HepG2 (cell line): ENCODE measurements around the gene STAT6. TPM values are rescaled to one million over a fixed set of nuclear protein-coding genes. Genes with fewer than 3 reads are reported as not detected.

Experiments
- ATAC-seq: fragments of 200-7000 bp; cut with Tn5 transposase; 3 replicates; pipeline ENCODE4 v1.9.1; 2020; ENCODE audit warnings: mild to moderate bottlenecking, moderate library complexity
- BruUV-seq: library from RNA; stranded (reverse); fragments of 400-500 nt; replicated peaks from 2 replicates; lab custom pipeline; 2021; lab: Mats Ljungman, UMichigan
- CTCF ChIA-PET: fragments of 300-600 bp; formaldehyde crosslinking; extraction: SDS; loops from one replicate; lab custom pipeline; 2021; ENCODE audit warnings: low total read pairs, inconsistent platforms, low intra/inter-chr PET ratio; lab: Yijun Ruan, JAX
- POLR2A ChIA-PET: fragments of 350-600 bp; sonication (Branson Sonifier 250); formaldehyde crosslinking; loops from one replicate; lab custom pipeline; 2020; ENCODE audit warnings: antibody characterized with exemption, inconsistent platforms; lab: Yijun Ruan, JAX
- DNase-seq: peaks from one replicate; pipeline ENCODE4 v3.0.0-alpha.2; 2015; ENCODE audit warnings: low spot score
- FAIRE-seq: peaks from 3 replicates; lab custom pipeline; 2011; peaks lifted over from hg19 to GRCh38; lab: Jason Lieb, UNC
- H2AFZ ChIP-seq: one replicate; pipeline ENCODE4 v1.6.1; 2011; ENCODE audit warnings: low read length, inconsistent platforms
- H3K27ac ChIP-seq: fragments of 300-600 bp; 3 replicates; pipeline ENCODE4 v1.8.0; 2011; ENCODE audit warnings: mixed run types, mild to moderate bottlenecking, mixed read lengths, low read length, inconsistent platforms; ENCODE audit not compliant: insufficient read depth; ENCODE audit errors: extremely low read length
- H3K27me3 ChIP-seq, 2 experiments: fragments of 200-600 bp in 1 of 2; 2 replicates in 1 of 2; 3 replicates in 1 of 2; pipeline versions ENCODE4 v1.6.0 to v1.8.0; 2011; ENCODE audit warnings: low read length in 2 of 2, mild to moderate bottlenecking in 2 of 2, moderate library complexity in 2 of 2, inconsistent platforms in 1 of 2; ENCODE audit not compliant: insufficient read depth in 2 of 2, control insufficient read depth in 1 of 2
- H3K36me3 ChIP-seq, 2 experiments: fragments of 200-600 bp in 1 of 2; replicated peaks in 1 of 2; 2 replicates in 1 of 2; 3 replicates in 1 of 2; pipeline versions ENCODE4 v1.5.1 to v1.8.0; 2011; ENCODE audit warnings: low read length in 2 of 2, inconsistent platforms in 1 of 2; ENCODE audit not compliant: insufficient read depth in 2 of 2, control insufficient read depth in 1 of 2
- H3K4me1 ChIP-seq: 2 replicates; pipeline ENCODE4 v1.5.1; 2012; ENCODE audit warnings: low read length, inconsistent platforms; ENCODE audit not compliant: insufficient read depth
- H3K4me2 ChIP-seq: 2 replicates; pipeline ENCODE4 v1.6.0; 2011; ENCODE audit warnings: low read depth, low read length, inconsistent platforms
- H3K4me3 ChIP-seq, 3 experiments: fragments of 200-600 bp in 1 of 3; sonication (generic), shearing (Covaris generic) in 1 of 3; replicated peaks in 1 of 3; 2 replicates each; pipeline ENCODE4 v1.5.1; 2011 to 2016; ENCODE audit warnings: low read length in 3 of 3, inconsistent platforms in 2 of 3, low read depth in 2 of 3, mild to moderate bottlenecking in 2 of 3, control low read depth in 1 of 3, mixed read lengths in 1 of 3; ENCODE audit not compliant: insufficient read depth in 1 of 3
- H3K79me2 ChIP-seq: one replicate; pipeline ENCODE4 v1.6.1; 2011; ENCODE audit warnings: low read length, inconsistent platforms; ENCODE audit not compliant: insufficient read depth
- H3K9ac ChIP-seq: 2 replicates; pipeline ENCODE4 v1.6.0; 2011; ENCODE audit warnings: mild to moderate bottlenecking, low read depth, low read length, inconsistent platforms; ENCODE audit not compliant: insufficient read depth
- H3K9me3 ChIP-seq: 2 replicates; pipeline ENCODE4 v1.5.1; 2012; ENCODE audit warnings: mild to moderate bottlenecking, low read length
- H4K20me1 ChIP-seq: 2 replicates; pipeline ENCODE4 v1.6.0; 2011; ENCODE audit warnings: inconsistent platforms, mild to moderate bottlenecking, low read length, moderate library complexity; ENCODE audit not compliant: insufficient read depth
- AGO2 ChIP-seq: fragments of 200-400 bp; formaldehyde crosslinking; optimal IDR thresholded peaks from 2 replicates; pipeline ENCODE3; 2017; ENCODE audit warnings: mild to moderate bottlenecking, low read depth, low read length, moderate library complexity
- DMAP1 ChIP-seq: IDR thresholded peaks from 2 replicates; pipeline ENCODE4 v1.6.1; 2016
- DNMT3B ChIP-seq: conservative IDR thresholded peaks from 2 replicates; pipeline ENCODE4 v1.6.1; 2016; ENCODE audit warnings: missing biosample characterization, control low read depth
- HMGXB4 ChIP-seq, 2 experiments: sonication (generic) in 1 of 2; formaldehyde crosslinking in 1 of 2; IDR thresholded peaks; 2 replicates each; pipeline versions ENCODE4 v1.4.0 to v1.6.1; 2018 to 2020; ENCODE audit warnings: missing genetic modification reagents in 2 of 2, borderline replicate concordance in 1 of 2, low read depth in 1 of 2, mild to moderate bottlenecking in 1 of 2, missing biosample characterization in 1 of 2
- HOXA5 ChIP-seq: sonication (generic); formaldehyde crosslinking; IDR thresholded peaks from 2 replicates; pipeline ENCODE4 v1.4.0; 2020; ENCODE audit warnings: missing genetic modification reagents
- KDM4B ChIP-seq: sonication (generic); formaldehyde crosslinking; IDR thresholded peaks from 2 replicates; pipeline ENCODE4 v1.4.0; 2020; ENCODE audit warnings: missing genetic modification reagents
- MLLT10 ChIP-seq: sonication (generic); formaldehyde crosslinking; IDR thresholded peaks from 2 replicates; pipeline ENCODE4 v1.4.0; 2020; ENCODE audit warnings: missing genetic modification reagents
- PATZ1 ChIP-seq: sonication (generic); formaldehyde crosslinking; IDR thresholded peaks from 2 replicates; pipeline ENCODE4 v1.4.0; 2020; ENCODE audit warnings: missing genetic modification reagents
- SNAPC2 ChIP-seq: sonication (generic); formaldehyde crosslinking; IDR thresholded peaks from 2 replicates; pipeline ENCODE4 v1.8.1; 2022; ENCODE audit warnings: mild to moderate bottlenecking, missing genetic modification reagents
- U2AF1 ChIP-seq: fragments of 200-400 bp; formaldehyde crosslinking; optimal IDR thresholded peaks from 2 replicates; pipeline ENCODE3; 2017; ENCODE audit warnings: mild to moderate bottlenecking, low read depth, low read length
- ZBTB20 ChIP-seq: sonication (generic); formaldehyde crosslinking; IDR thresholded peaks from 2 replicates; pipeline ENCODE4 v1.8.1; 2023; ENCODE audit warnings: missing genetic modification reagents, low read depth, mild to moderate bottlenecking, borderline replicate concordance
- ZNF546 ChIP-seq: sonication (generic); formaldehyde crosslinking; conservative IDR thresholded peaks from 2 replicates; pipeline ENCODE4 v1.8.1; 2023; ENCODE audit warnings: mild to moderate bottlenecking, missing genetic modification reagents
- ZNF589 ChIP-seq: sonication (generic); formaldehyde crosslinking; conservative IDR thresholded peaks from 2 replicates; pipeline ENCODE4 v1.8.0; 2022; ENCODE audit warnings: mild to moderate bottlenecking, moderate library complexity, missing genetic modification reagents
- ZNF766 ChIP-seq: sonication (generic); formaldehyde crosslinking; IDR thresholded peaks from 2 replicates; pipeline ENCODE4 v1.5.0; 2020; ENCODE audit warnings: missing genetic modification reagents, borderline replicate concordance
- WGBS: methylation state at CpG from one replicate; pipeline ENCODE4 v1.1.6; 2017; ENCODE audit warnings: low lambda C conversion rate; 5-methylcytosine and 5-hydroxymethylcytosine counted together
- in situ Hi-C: cut with HindIII; loops from 2 replicates; pipeline ENCODE4 v1.10.0; 2017; ENCODE audit warnings: low pct_unique_long_range_greater_than_20kb; ENCODE audit not compliant: extremely low pct_ligation_motif_present
- intact Hi-C: fragments of 100-400 bp; cut with micrococcal nuclease; formaldehyde crosslinking; loops from one replicate; pipeline ENCODE4 v1.10.0; 2022; ENCODE audit not compliant: unreplicated experiment
- polyA plus RNA-seq, 8 experiments: library from polyadenylated mRNA; depleted of rRNA in 3 of 8; stranded (reverse) in 7 of 8; unstranded in 1 of 8; fragments of >200 nt; fragmentation: Illumina TruSeq in 4 of 8; extraction: Trizol in 4 of 8; gene quantifications; 2 replicates each; pipeline versions ENCODE4 v1.2.1 to v1.2.3, GENCODE V29; 2011 to 2016; ENCODE audit warnings: low read depth in 4 of 8, missing spikeins in 1 of 8, mixed read lengths in 1 of 8; ENCODE audit not compliant: insufficient read depth in 1 of 8
- total RNA-seq, 5 experiments: library from RNA; depleted of rRNA; stranded (reverse); fragments of >200 nt; fragmentation: Illumina TruSeq; extraction: Trizol; gene quantifications; 2 replicates each; pipeline ENCODE4 v1.2.3, GENCODE V29; 2016; ENCODE audit warnings: low read depth in 1 of 5
- TF ChIP-seq, protein P1 (sequence below): IDR thresholded peaks from 2 replicates; pipeline ENCODE4 v1.6.1; 2016; ENCODE audit warnings: missing biosample characterization, missing genetic modification reagents, low read depth
- TF ChIP-seq, protein P2 (sequence below): sonication (generic); formaldehyde crosslinking; IDR thresholded peaks from 2 replicates; pipeline ENCODE4 v1.8.1; 2023; ENCODE audit warnings: mild to moderate bottlenecking, inconsistent platforms, moderate library complexity, missing genetic modification reagents, borderline replicate concordance

The STAT6 gene
- total and polyA plus RNA-seq, 2 of the 13 experiments (the other 11 are each of a cell fraction or from before 2014, with no cell fraction given): 28.0 to 62.2 TPM

DNA sequence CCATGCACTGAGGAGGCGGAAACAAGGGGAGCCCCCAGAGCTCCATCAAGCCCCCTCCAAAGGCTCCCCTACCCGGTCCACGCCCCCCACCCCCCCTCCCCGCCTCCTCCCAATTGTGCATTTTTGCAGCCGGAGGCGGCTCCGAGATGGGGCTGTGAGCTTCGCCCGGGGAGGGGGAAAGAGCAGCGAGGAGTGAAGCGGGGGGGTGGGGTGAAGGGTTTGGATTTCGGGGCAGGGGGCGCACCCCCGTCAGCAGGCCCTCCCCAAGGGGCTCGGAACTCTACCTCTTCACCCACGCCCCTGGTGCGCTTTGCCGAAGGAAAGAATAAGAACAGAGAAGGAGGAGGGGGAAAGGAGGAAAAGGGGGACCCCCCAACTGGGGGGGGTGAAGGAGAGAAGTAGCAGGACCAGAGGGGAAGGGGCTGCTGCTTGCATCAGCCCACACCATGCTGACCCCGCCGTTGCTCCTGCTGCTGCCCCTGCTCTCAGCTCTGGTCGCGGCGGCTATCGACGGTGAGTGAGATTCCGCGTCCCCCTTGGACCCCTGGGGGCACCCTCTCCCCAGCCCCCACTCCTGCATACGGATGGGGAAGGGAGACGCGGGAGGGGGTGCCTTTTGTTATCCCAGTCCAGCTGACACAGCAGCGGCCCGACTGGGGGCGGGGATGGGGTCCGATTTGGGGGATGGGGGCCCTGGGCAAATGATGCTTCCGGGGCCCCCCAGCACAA, 17.5 kb upstream of the STAT6 start:
- peak; percentile 7 for ATAC-seq
- H2AFZ ChIP-seq: no peak overlapping the region
- peaks cover 0 to 3% of the 10 kb centered on the region in 2 experiments; a peak in 1 of 5 replicates for H3K36me3 ChIP-seq
- ChIA-PET POLR2A (interaction anchor here (0.7 to 16.0 kb wide), 23 partner anchors 9 to 441 kb away, joined by 3 to 827 read pairs (median 11); partner anchors contain the start of genes INHBE, LRP1-AS, MYO1A and NAB2), CTCF (interaction anchor here (2.0 kb wide), 1 partner anchor 47 kb away, joined by 9 read pairs; no protein-coding TSS in a partner anchor)
- no TSS peak for BruUV-seq
- peak overlapping the region; percentile 59 for H3K27ac ChIP-seq
- H3K9ac ChIP-seq: peak overlapping the region; percentile 76
- FAIRE-seq: no peak
- no peaks in the 10 kb centered on the region; a peak in 1 of 5 replicates for H3K27me3 ChIP-seq
- peak overlapping the region; percentile 87 to 96 (median 88) for H3K4me3 ChIP-seq
- H3K9me3 ChIP-seq: no peaks in the 10 kb centered on the region
- intact Hi-C loops: no loop called here
- H4K20me1 ChIP-seq: peaks cover 27% of the 10 kb centered on the region
- in situ Hi-C loops: no loop called here
- DNase-seq: no peak
- WGBS: under 1% methylated on average over 25 of the region's 35 CpGs
- H3K4me2 ChIP-seq: peak overlapping the region; percentile 94
- peaks cover 49% of the 10 kb centered on the region for H3K79me2 ChIP-seq
- H3K4me1 ChIP-seq: peaks cover 51% of the 10 kb centered on the region
- TF ChIP-seq PATZ1 (CRISPR knock-in tag): peak; percentile 71; the same call in 1 of the 2 replicates
- no peak for TF ChIP-seq ZNF589 (CRISPR knock-in tag)
- TF ChIP-seq ZNF546 (CRISPR knock-in tag): 0 out of 2 replicates have a peak, but pooled peaks have one; percentile 42
- TF ChIP-seq, protein P1, sequence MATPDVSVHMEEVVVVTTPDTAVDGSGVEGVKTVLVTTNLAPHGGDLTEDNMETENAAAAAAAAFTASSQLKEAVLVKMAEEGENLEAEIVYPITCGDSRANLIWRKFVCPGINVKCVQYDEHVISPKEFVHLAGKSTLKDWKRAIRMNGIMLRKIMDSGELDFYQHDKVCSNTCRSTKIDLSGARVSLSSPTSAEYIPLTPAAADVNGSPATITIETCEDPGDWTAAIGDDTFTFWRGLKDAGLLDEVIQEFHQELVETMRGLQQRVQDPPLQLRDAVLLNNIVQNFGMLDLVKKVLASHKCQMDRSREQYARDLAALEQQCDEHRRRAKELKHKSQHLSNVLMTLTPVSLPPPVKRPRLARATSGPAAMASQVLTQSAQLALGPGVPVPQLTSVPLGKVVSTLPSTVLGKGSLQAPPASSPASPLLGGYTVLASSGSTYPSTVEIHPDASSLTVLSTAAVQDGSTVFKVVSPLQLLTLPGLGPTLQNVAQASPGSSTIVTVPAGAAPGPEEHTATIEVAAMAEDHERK: no peak
- TF ChIP-seq HMGXB4 (CRISPR knock-in tag; IDR thresholded peaks at IDR 0.05; ENCODE audit: borderline replicate concordance in 1 of 2, low read depth in 1 of 2): 0 out of 4 replicates have a peak, but pooled peaks have one; percentile 7 to 11
- TF ChIP-seq, protein P2, sequence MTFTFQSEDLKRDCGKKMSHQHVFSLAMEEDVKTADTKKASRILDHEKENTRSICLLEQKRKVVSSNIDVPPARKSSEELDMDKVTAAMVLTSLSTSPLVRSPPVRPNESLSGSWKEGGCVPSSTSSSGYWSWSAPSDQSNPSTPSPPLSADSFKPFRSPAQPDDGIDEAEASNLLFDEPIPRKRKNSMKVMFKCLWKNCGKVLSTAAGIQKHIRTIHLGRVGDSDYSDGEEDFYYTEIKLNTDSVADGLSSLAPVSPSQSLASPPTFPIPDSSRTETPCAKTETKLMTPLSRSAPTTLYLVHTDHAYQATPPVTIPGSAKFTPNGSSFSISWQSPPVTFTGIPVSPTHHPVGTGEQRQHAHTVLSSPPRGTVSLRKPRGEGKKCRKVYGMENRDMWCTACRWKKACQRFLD (CRISPR knock-in tag): no peak
- TF ChIP-seq ZBTB20 (CRISPR knock-in tag): no peak
- no peak for TF ChIP-seq SNAPC2
- TF ChIP-seq AGO2: peak; percentile 47
- no peak for TF ChIP-seq U2AF1
- no peak for TF ChIP-seq ZNF766
- no peak for TF ChIP-seq MLLT10
- TF ChIP-seq HOXA5 (CRISPR knock-in tag): no peak
- TF ChIP-seq DNMT3B (CRISPR knock-in tag): no peak
- TF ChIP-seq DMAP1: no peak
- TF ChIP-seq KDM4B (CRISPR knock-in tag): no peak
